GM19035 (cell line): ENCODE results near the gene DENND6A.
"Not testable (repeated sequence)": the region's sequence is repeated elsewhere in the genome, so short reads cannot be mapped to it uniquely, and the experiment has no call there.

Experiments used
- ATAC-seq: cut with Tn5 transposase; IDR thresholded peaks from one replicate; pipeline ENCODE4 v1.9.1; 2021; ENCODE audit not compliant: unreplicated experiment

The DENND6A gene

GRCh38 chr3:57692396-57693147 is at the start of gene DENND6A:
TSS of gene DENND6A (minus strand) at chr3:57693077. CDS start at chr3:57693018, 59 bp downstream.
- ATAC-seq, result peak; percentile 80

GRCh38 chr3:57740027-57740426 is 47.1 kb upstream of the DENND6A start:
- ATAC-seq, result no peak

- no peak for ATAC-seq
Measured at GRCh38 chr3:57738391-57738790, 45.5 kb upstream of the DENND6A start.

GRCh38 chr3:57737840-57738239 is 45.0 kb upstream of the DENND6A start:
- ATAC-seq, result no peak

- ATAC-seq, result no peak
Measured at GRCh38 chr3:57735405-57735804, 42.5 kb upstream of the DENND6A start.

GRCh38 chr3:57733790-57734189 is 40.9 kb upstream of the DENND6A start:
- ATAC-seq, result no peak

- ATAC-seq, result no peak
Measured at GRCh38 chr3:57731311-57731710, 38.4 kb upstream of the DENND6A start.

GRCh38 chr3:57730682-57731081 is 37.8 kb upstream of the DENND6A start:
- no peak for ATAC-seq

- no peak for ATAC-seq
Measured at GRCh38 chr3:57729334-57730045, 36.6 kb upstream of the DENND6A start.

- ATAC-seq, result no peak
Measured at GRCh38 chr3:57727106-57727505, 34.2 kb upstream of the DENND6A start.

GRCh38 chr3:57726397-57726796 is 33.5 kb upstream of the DENND6A start:
- no peak for ATAC-seq

- ATAC-seq, result no peak
Measured at GRCh38 chr3:57718118-57718517, 25.2 kb upstream of the DENND6A start.

GRCh38 chr3:57717205-57717868 is 24.5 kb upstream of the DENND6A start:
- no peak for ATAC-seq

GRCh38 chr3:57715686-57716085 is 22.8 kb upstream of the DENND6A start:
- no peak for ATAC-seq

- no peak for ATAC-seq
Measured at GRCh38 chr3:57709559-57709958, 16.7 kb upstream of the DENND6A start.

GRCh38 chr3:57709031-57709430 is 16.2 kb upstream of the DENND6A start:
- ATAC-seq, result no peak

GRCh38 chr3:57706462-57706861 is 13.6 kb upstream of the DENND6A start:
- ATAC-seq, result no peak

- not testable (repeated sequence) for ATAC-seq
Measured at GRCh38 chr3:57705351-57705750, 12.5 kb upstream of the DENND6A start.

GRCh38 chr3:57701781-57702180 is 8.9 kb upstream of the DENND6A start:
- ATAC-seq, result no peak

- no peak for ATAC-seq
Measured at GRCh38 chr3:57700737-57701136, 7.9 kb upstream of the DENND6A start.

- no peak for ATAC-seq
Measured at GRCh38 chr3:57699591-57699990, 6.7 kb upstream of the DENND6A start.

GRCh38 chr3:57696801-57697321 is 4.0 kb upstream of the DENND6A start:
- no peak for ATAC-seq
